ENCODE data around the gene RAB44. TPM values are rescaled to one million over a fixed set of nuclear protein-coding genes. Genes with fewer than 3 reads are reported as not detected.

RAB44 gene
- polyA plus RNA-seq, 1 of the 3 experiments (the other 2 are of a cell fraction) = 0.12 TPM

- H3K36me3 ChIP-seq (replicated peaks in 1 of 2; ENCODE audit: control insufficient read depth in 1 of 2, insufficient read depth in 2 of 2, low read length in 1 of 2) = no peaks in the 10 kb centered on the region
- peaks cover 8% of the 10 kb centered on the region for H3F3A ChIP-seq (replicated peaks; ENCODE audit: insufficient read depth)
- POLR2A ChIA-PET = interaction anchor here (1.2 to 1.6 kb wide), 3 partner anchors 8 to 13 kb away, joined by 3 read pairs; no protein-coding TSS in a partner anchor
- no peak overlapping the region for H2AFZ ChIP-seq (ENCODE audit: low read depth)
- H3K4me1 ChIP-seq (ENCODE audit: control insufficient read depth in 1 of 2, insufficient read depth in 2 of 2, low read depth in 1 of 2, low read length in 1 of 2) = peaks cover 24 to 26% of the 10 kb centered on the region in 2 experiments
- H4K20me1 ChIP-seq (ENCODE audit: insufficient read depth) = no peaks in the 10 kb centered on the region
- TF ChIP-seq GATA2 (CRISPR knock-in tag; IDR thresholded peaks at IDR 0.05) = no peak
- TF ChIP-seq NFIC (IDR thresholded peaks at IDR 0.05; ENCODE audit: borderline replicate concordance) = no peak
- TF ChIP-seq CTCF (IDR thresholded peaks at IDR 0.05) = no peak
- no peak for TF ChIP-seq ZBTB33 (IDR thresholded peaks at IDR 0.05; ENCODE audit: borderline replicate concordance, low read depth)
- no peak for TF ChIP-seq USF2 (IDR thresholded peaks at IDR 0.05; ENCODE audit: borderline replicate concordance, low read depth, low read length)
- TF ChIP-seq PBX3 (IDR thresholded peaks at IDR 0.05) = no peak
- no peak for TF ChIP-seq MAX (IDR thresholded peaks at IDR 0.05; ENCODE audit: low read depth)
- no peak for TF ChIP-seq JUND (IDR thresholded peaks at IDR 0.05)
- TF ChIP-seq IRF3 (IDR thresholded peaks at IDR 0.05; ENCODE audit: low read depth, low read length) = no peak
- H3K9me2 ChIP-seq = no peaks in the 10 kb centered on the region
- H3K9me3 ChIP-seq = no peaks in the 10 kb centered on the region
- no peak overlapping the region for H3K4me3 ChIP-seq (ENCODE audit: low read depth in 2 of 2, low read length in 1 of 2)
- no peak overlapping the region for H3K27ac ChIP-seq (ENCODE audit: low read depth in 2 of 2, low read length in 1 of 2)
- H3K27me3 ChIP-seq (ENCODE audit: insufficient read depth) = no peaks in the 10 kb centered on the region
- H3K79me2 ChIP-seq (ENCODE audit: insufficient read depth) = no peaks in the 10 kb centered on the region
- DNase-seq = no peak
- H3K9ac ChIP-seq = no peak overlapping the region
- no peak overlapping the region for H3K4me2 ChIP-seq
- 90% methylated on average over 4 of the region's 4 CpGs for WGBS (ENCODE audit: low lambda C conversion rate)
- CTCF ChIA-PET = interaction anchor here (0.8 to 2.4 kb wide), 3 partner anchors 9 to 41 kb away, joined by 3 to 12 read pairs (median 3); no protein-coding TSS in a partner anchor
Measured at GRCh38 chr6:36663504-36664446, 33.9 kb upstream of the RAB44 start.

Data from SK-N-SH (cell line).